ENCODE results near the gene DUSP16.
A peak's percentile ranks its signal among the peaks of the same experiment; 100 is the strongest.
"Not testable (repeated sequence)": the region's sequence is repeated elsewhere in the genome, so short reads cannot be mapped to it uniquely, and the experiment has no call there.

The DUSP16 gene

DNA sequence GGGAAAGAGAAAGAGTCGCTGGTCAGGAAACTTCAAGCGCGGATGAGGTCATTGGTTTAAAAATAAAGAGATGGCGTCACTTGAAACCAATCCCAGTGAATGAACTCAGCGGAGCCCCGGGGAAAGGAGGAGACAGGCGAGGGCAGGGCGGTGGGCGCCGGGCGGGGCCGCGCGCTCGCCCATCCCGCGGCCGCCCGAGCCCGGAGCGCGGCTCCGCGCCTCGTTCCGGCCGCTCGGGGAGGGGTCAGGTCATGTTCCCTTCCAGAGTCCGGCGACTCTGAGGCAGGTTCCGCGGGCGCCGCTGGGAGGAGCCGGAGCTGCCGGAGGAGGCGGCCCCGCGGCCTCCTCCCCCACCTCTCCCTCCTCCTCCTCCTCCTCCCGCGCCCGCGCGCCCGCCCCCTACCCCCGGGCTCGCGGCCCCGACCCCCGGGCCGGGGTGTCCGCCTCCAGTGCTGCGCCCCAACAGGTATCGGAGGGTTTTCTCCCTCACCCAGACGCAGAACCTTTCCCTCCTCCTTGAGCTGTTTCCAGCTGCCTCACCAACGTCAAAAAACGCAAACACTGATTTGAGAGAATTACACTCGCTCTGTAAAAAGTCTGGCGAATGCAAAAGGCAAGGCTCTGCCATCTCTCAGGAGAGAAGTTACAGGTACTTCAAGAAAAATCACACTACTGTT is at the start of gene DUSP16:
TSS of gene DUSP16 (minus strand) at position 279 of the 677 bp plus-strand sequence. CDS start 41,765 bp downstream, outside the sequence.
- DNase-seq: peak; percentile 91

DNA sequence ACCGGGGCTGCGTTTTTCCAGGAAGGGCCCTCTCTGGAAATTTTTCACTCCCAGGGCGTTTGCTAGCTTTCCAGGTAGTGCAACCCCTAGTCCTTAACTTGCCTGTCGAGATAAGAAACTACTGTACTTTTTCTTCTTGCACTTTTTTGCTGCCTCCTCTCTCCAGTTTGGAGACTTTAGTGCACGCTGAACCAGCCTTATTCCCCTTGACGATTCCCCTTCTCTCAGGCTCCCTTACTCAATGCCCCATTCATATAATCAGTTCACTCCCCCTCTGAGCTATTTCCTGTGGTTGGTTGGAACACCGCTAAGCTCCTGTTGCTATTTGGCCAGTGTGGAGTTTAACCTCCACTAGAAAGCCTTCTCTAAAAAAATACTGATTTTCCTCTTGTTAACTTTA is 49.7 kb upstream of the DUSP16 start:
- no peak for DNase-seq

DNA sequence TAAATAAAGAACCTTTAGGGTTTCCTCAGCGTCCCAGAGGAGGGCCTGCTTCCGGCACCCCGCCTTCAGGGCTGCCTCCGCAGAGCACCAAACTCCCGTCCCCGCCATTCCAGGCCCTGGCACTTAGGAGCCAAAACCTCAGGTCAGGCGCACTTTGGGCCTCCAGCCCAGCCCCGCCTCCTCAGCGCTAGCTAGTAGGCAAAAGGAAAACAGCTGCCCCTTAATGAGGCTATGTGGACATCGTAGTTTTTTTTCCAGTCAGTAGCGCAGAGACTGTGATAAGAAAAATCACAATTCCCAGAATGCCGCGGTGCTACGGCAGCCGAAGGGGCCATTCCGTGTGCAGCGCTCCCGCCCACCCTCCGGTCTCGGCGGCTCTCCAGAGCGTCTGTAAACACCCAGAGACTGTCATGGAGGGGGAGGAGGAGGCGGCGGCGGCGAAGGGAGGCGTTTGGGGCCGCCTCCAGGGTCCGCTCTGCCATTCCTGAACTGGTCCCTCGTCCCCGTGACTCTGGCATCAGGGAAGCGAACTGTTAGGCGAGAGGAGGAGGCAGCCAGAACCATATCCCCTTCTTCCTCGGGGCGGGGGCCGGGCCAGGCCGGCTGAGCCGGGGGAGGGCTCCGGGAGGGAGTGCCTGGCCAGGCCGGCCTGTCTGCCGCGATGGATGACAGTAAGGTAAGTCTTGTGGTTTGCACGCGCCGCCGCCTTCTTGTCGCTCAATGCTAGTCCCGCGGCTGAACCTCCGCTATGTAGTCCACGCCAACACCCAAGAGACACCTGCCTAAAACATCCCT is 49.0 kb upstream of the DUSP16 start, which contains the start of gene CREBL2:
TSS of gene CREBL2 (plus strand) at position 365 of the 795 bp plus-strand sequence. CDS start at position 662, 297 bp downstream.
- DNase-seq: peak; percentile 95

DNA sequence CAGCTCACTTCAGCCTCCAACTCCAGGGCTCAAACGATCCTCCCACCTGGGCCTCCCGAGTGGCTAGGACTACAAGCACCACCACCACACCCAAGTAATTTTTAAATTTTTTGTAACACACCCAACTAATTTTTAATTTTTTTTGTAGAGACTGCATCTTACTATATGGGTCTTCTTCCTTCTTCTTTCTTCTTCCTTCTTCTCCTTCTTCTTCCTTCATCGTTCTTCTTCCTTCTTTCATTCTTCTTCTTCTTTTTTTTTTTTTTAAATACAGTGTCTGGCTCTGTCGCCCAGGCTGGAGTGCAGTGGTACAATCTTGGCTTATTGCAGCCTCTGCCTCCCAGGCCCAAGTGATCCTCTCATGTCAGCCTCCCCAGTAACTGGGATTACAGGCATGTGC is 48.0 kb upstream of the DUSP16 start:
- DNase-seq: no peak

- DNase-seq: no peak
Observed at GRCh38 chr12:12609692-12610091, 47.0 kb upstream of the DUSP16 start.

GRCh38 chr12:12608557-12608957 is 45.9 kb upstream of the DUSP16 start:
- no peak for DNase-seq

DNA sequence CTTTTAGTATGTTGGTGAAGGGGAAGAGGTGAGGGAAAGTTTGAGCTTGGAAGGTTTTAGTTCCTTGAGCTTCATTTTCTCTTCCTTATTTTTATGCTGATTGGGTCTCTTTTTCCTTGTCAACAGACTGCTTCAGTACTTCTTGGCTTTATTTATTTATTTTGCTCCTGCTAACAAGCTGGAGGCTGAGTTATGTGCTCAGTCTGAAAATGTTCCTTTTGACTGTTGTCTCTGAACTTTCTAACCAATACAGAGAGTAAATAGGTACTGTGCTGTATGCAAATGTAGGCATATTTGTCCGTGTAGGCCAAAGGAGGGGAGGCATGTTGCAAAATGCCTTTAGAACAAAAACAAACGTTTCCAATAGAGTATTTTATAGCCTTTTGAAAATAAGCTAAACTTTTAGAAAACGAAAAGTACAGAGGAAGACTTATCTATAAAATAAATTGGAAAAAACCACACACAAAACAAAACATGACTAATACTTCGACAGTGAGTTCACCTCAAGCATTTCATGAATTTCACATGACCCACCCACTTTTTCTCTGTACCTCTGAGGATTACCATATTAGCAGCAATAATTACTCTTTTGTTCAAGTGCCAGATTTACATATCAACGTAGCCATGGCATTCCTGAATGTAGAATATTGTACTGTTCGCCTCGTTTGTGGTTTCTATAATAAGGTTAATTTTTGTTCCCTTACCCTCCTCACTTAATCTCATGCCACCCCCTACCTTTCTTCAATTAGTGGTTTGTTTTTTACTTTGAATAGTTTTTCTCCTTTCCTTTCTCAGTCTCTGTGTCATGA is 44.3 kb upstream of the DUSP16 start:
- DNase-seq: no peak

DNA sequence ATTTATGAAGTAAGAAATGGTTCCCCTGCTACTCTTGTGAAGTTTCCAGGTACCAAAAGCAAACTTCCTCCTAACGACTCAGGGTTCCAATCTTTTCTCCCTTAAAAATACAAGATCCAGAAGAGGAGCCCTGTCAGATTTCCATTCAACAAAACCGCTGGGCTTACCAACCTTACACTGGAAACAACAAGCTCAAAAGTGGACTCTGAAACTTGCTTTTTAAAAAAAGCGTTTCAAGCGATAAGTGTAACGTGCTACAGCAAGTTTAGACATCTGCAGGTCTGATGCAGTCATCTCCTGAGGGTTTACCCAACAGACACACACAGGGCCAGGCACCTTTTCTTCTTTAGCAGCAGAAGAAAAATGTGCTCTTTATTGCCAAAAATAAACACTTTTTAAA is 42.1 kb upstream of the DUSP16 start:
- no peak for DNase-seq

DNA sequence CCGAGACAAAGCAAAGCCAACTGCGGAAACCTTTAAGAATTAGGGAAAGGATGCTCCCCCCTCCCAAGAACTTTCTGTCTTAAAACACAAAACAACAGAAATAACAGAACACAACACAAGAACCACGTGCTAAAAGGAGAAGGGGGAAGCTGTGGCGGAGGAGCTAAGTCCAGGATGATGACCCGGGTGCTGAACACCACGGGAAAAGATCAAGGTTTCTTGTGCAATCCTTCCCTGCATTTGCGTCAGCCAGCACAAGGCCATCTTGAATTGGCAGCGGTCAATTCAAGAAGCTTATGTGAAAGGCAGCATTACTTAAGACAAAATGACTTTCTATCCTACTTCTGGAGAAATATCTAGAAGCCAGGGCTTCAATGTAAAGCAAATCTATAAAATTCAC is 38.0 kb upstream of the DUSP16 start:
- no peak for DNase-seq

DNA sequence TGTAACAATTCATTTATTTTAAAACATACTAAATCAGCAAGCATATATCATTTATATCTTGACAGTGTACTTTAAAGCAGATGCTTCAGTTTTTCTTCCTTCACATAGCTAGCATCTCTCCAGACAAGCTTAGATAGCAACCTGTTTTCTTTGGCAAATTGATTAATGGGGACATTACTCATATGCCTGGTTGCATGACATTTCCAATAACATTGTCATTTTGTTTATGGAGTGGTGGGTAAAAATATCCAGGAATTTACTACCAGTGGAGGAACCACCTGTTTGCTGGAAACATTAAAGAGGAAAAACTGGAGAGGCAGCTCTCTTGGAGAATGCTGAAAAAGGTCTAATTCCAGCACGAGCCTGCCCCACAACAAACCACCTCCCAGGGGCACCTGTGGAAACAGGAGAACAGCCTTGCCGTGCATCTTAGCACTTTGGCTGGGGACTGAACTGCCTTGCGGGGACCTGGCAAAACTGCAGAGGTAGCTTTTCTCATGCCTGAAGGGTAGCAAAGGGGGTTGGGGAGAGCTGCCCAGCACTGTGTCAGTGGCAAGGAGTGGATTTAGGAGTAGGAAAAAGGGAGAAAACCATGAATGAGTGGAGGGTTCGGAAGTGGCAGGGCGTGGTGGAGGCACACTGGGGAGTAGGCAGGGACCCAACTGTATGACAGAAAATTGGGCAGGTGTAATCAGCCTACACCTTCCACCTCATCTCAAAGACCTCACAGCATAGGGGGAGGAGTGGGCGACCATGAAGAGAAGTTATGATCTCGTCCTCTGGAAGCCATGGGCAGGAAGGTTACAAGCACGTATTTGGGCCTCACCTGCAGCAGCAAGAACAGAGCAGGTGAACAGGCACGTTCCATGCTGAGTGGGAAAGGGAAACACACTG is 37.3 kb upstream of the DUSP16 start:
- no peak for DNase-seq

- DNase-seq: no peak
Observed at GRCh38 chr12:12598864-12599263, 36.2 kb upstream of the DUSP16 start.

- DNase-seq: not testable (repeated sequence)
Observed at GRCh38 chr12:12596598-12596997, 33.9 kb upstream of the DUSP16 start.

- DNase-seq: not testable (repeated sequence)
Observed at GRCh38 chr12:12595929-12596328, 33.3 kb upstream of the DUSP16 start.

DNA sequence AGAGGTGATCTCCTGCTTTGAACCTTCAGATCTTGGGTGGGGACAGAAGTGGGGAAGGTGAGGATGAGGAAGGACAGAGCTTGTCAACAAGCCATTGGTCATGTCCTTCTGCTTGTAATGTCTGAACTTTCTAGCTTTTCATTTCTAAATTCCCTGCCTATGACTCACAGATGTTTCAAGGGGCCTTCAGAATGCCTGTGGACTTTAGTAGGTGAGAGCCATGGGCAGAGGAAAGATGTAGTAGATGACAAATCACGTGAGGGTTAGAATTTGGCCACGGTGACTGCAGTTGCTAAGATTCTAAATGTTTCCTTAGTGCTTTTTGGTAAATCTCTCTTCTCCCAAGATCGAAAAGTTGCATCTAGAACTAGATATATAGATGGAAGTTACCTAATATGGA is 30.3 kb upstream of the DUSP16 start:
- no peak for DNase-seq

- DNase-seq: no peak
Observed at GRCh38 chr12:12590961-12591360, 28.3 kb upstream of the DUSP16 start.

GRCh38 chr12:12588436-12588835 is 25.8 kb upstream of the DUSP16 start:
- DNase-seq: not testable (repeated sequence)

DNA sequence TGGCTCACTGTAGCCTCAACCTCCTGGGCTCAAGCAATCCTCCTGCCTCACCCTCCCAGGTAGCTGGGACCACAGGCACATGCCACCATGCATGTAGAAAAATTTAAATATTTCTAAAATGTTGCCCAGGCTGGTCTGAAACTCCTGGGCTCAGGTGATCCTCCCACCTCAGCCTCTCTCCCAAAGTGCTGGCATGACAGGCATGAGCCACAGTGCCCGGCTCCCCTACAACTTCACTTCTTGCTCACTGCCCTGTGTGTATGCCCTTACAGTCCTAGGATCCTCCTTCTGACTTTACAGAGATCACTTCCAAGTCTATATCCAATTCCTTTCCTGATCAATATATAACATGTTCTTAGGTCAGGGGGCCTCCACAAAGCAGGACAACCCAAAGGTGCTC is 25.2 kb upstream of the DUSP16 start:
- no peak for DNase-seq

- DNase-seq: no peak
Observed at GRCh38 chr12:12586879-12587675, 24.4 kb upstream of the DUSP16 start.

- DNase-seq: no peak
Observed at GRCh38 chr12:12585115-12585863, 22.6 kb upstream of the DUSP16 start.

DNA sequence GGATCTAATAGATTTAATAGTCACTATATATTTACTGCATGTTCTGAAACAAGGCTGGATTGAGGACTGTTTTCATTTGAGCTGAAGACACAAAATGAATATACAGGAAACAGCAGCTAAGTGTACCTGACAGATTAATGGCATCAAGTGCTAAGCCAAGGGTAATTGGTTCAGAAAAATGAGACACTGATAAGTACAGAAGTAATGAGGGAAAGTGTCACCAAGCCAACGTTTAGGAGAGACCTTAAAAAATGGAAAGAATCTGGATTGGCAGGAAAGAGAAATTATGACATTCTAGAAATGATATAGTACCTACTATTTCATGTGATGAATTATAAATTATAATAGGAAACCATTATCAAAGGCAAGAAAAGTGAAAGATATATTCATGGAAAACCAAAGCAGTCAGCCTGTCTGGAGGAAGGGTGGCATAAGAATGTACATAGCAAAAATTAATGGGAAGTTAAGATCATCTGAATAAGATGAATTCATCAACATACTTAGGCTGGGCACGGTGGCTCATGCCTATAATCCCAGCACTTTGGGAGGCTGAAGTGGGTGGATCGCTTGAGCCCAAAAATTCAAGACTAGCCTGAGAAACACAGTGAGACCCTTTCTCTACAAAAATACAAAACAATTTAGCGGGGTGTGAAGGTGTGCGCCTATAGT is 21.0 kb upstream of the DUSP16 start:
- no peak for DNase-seq
